GM19452 (cell line): ENCODE data around the gene FIGNL2.

Experiments used
- ATAC-seq: cut with Tn5 transposase; IDR thresholded peaks from one replicate; pipeline ENCODE4 v1.9.1; 2021; ENCODE audit not compliant: unreplicated experiment

The FIGNL2 gene

DNA sequence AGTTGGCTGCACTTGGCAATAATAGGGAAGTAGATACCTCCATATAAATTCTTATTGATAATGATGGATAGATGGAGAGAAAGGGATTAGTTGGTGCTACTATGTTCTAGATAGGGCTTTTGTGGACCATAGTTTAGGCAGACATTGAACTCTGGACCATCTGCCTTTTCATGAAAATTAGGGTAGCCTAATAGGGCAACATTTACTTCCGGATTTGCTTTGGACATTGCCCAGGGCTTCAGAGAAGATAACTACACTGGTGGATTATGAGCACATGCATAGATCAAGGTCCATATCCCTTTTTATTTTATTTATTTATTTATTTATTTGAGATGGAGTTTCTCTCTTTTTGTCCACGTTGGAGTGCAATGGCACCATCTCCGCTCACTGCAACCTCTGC is 70.5 kb downstream of the FIGNL2 start:
- ATAC-seq = no peak

DNA sequence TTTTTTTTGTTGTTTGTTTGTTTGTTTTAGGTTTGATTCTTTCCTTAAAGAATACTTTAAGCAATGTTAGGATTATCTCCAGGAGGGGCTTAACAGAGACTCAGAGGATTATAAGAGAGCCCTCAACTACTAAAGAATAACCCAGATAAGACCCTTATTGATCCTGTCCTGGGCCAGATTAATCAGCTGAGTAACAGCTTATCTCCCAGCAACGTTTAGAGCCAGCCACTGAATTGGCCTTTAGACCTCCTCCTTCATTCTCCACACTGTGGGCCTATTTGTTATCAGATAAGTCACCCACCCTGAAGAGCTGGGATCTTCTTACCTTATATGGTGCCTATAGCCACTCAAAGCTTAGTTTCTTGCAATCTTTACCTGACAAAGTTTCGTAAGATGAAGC is 71.1 kb downstream of the FIGNL2 start:
- no peak for ATAC-seq

DNA sequence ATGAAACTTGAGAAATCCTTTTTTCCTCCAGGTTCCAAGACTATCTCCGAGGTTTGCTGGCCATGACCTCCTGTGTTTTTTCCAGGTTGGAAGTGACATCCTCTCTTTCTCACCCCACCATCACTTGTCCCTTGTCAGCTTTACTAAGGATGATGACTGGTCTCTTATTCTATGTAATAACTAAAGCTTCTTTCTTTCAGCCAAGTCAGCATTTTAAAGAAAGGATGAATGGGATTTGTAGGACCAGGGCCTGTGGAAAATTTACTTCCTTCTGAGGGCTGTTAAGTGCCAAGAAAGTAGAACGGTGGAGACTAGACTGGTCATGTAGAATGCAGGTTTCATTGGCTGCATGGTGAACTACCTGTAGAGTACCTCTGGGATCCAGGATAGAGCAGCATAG is 73.6 kb downstream of the FIGNL2 start:
- ATAC-seq = no peak

DNA sequence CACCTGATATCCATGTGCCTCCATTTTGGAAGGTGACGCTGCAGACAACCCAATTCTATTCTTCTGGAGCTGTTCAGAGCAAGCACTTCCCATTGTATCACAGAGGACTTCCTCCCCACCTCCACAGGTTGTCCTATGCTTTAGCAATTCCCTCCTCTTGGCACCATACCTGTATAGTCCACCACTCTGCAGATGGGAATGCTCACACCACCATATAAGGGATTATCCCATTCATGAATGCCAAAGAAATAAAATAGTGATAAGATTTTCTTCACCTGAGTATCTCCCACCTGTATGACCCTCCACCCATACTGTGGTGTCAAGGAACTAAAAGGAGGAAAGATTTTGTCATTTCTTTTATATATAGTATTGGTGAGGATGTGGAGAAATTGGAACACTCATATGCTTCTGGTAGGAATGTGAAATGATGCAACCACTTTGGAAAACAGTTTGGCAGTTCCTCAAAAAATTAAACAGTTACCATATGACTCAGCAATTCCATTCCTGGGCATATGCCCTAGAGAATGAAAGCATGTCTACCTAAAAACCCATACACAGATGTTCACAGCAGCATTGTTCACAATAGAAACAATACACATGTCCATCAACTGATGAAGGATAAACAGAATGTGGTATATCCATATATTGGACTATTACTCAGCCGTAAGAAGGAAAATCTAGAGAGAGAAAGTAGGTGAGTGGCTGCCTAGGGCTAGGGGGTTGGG is 75.2 kb downstream of the FIGNL2 start:
- ATAC-seq = no peak

DNA sequence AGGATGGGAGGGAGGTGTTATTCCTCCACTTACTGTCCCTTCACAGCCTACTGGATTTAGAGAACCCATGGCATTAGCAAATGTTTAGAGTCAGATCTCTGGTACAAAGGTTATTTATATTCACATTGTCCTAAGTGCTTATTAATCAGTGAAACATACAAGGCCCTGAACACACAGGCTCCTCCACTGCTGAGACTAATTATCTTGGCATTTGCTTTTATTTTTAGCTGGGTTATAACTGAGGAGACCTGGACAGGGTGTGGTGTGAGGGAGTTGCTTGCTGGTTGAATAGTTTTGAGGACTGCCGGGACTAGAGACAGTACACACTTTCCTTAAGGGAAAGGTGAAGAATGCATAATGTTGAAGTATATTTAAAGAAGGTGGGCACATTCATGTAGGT is 77.5 kb downstream of the FIGNL2 start:
- no peak for ATAC-seq
